ENCODE results near the gene RFXANK. TPM values are rescaled to one million over a fixed set of nuclear protein-coding genes. Genes with fewer than 3 reads are reported as not detected.

The RFXANK gene
- total and polyA plus RNA-seq, 9 of the 15 experiments (the other 6 are each of a cell fraction or from before 2014, with no cell fraction given) = 68.6 to 181 (median 150) TPM

GRCh38 chr19:19230999-19231398, 38.9 kb downstream of the RFXANK start:
- DNase-seq (ENCODE audit: extremely low read depth in 1 of 4, low spot score in 3 of 4) = no peak
- BruUV-seq (replicated peaks) = no TSS peak
- H3K27me3 ChIP-seq (ENCODE audit: control insufficient read depth in 2 of 2, insufficient read depth in 2 of 2, low read length in 2 of 2) = peaks cover 19 to 63% of the 10 kb centered on the region in 2 experiments; a peak in 4 of 5 replicates
- TF ChIP-seq EP300 (IDR thresholded peaks at IDR 0.05; ENCODE audit: low read length) (no peak), TFAP4 (CRISPR knock-in tag; IDR thresholded peaks at IDR 0.05; ENCODE audit: borderline replicate concordance) (no peak), ZNF146 (CRISPR knock-in tag; IDR thresholded peaks at IDR 0.05; ENCODE audit: unreplicated experiment) (no peak), FOXA1 (IDR thresholded peaks at IDR 0.05; ENCODE audit: borderline replicate concordance) (no peak), MCM3 (IDR thresholded peaks at IDR 0.05) (no peak), TAF1 (IDR thresholded peaks at IDR 0.05; ENCODE audit: control insufficient read depth, extremely low read depth, insufficient read depth, low read length, severe bottlenecking) (no peak), RBFOX2 (IDR thresholded peaks at IDR 0.05; ENCODE audit: low read depth, low read length) (no peak), MAFK (IDR thresholded peaks at IDR 0.05; ENCODE audit: low read length) (no peak), MYNN (IDR thresholded peaks at IDR 0.05) (no peak), MYNN (CRISPR knock-in tag; IDR thresholded peaks at IDR 0.05) (no peak), CTCF (IDR thresholded peaks at IDR 0.05 in 2 of 3, conservative IDR thresholded peaks at IDR 0.05 in 1 of 3; ENCODE audit: insufficient read depth in 2 of 3, low read depth in 1 of 3, low read length in 3 of 3) (no peak), STAT5B (CRISPR knock-in tag; IDR thresholded peaks at IDR 0.05) (no peak)
- TF ChIP-seq, protein P1, sequence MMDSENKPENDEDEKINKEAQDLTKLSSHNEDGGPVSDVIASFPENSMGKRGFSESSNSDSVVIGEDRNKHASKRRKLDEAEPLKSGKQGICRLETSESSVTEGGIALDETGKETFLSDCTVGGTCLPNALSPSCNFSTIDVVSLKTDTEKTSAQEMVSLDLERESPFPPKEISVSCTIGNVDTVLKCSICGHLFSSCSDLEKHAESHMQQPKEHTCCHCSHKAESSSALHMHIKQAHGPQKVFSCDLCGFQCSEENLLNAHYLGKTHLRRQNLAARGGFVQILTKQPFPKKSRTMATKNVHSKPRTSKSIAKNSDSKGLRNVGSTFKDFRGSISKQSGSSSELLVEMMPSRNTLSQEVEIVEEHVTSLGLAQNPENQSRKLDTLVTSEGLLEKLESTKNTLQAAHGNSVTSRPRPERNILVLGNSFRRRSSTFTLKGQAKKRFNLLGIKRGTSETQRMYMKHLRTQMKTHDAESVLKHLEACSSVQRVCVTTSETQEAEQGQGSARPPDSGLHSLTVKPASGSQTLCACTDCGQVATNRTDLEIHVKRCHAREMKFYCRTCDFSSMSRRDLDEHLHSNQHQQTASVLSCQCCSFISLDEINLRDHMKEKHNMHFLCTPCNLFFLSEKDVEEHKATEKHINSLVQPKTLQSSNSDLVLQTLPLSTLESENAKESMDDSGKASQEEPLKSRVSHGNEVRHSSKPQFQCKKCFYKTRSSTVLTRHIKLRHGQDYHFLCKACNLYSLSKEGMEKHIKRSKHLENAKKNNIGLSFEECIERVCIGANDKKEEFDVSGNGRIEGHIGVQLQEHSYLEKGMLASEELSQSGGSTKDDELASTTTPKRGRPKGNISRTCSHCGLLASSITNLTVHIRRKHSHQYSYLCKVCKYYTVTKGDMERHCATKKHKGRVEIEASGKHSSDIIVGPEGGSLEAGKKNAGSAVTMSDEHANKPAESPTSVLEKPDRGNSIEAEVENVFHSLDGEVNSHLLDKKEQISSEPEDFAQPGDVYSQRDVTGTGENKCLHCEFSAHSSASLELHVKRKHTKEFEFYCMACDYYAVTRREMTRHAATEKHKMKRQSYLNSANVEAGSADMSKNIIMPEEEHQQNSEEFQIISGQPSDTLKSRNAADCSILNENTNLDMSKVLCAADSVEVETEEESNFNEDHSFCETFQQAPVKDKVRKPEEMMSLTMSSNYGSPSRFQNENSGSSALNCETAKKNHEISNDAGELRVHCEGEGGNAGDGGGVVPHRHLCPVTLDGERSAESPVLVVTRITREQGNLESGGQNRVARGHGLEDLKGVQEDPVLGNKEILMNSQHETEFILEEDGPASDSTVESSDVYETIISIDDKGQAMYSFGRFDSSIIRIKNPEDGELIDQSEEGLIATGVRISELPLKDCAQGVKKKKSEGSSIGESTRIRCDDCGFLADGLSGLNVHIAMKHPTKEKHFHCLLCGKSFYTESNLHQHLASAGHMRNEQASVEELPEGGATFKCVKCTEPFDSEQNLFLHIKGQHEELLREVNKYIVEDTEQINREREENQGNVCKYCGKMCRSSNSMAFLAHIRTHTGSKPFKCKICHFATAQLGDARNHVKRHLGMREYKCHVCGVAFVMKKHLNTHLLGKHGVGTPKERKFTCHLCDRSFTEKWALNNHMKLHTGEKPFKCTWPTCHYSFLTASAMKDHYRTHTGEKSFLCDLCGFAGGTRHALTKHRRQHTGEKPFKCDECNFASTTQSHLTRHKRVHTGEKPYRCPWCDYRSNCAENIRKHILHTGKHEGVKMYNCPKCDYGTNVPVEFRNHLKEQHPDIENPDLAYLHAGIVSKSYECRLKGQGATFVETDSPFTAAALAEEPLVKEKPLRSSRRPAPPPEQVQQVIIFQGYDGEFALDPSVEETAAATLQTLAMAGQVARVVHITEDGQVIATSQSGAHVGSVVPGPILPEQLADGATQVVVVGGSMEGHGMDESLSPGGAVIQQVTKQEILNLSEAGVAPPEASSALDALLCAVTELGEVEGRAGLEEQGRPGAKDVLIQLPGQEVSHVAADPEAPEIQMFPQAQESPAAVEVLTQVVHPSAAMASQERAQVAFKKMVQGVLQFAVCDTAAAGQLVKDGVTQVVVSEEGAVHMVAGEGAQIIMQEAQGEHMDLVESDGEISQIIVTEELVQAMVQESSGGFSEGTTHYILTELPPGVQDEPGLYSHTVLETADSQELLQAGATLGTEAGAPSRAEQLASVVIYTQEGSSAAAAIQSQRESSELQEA (IDR thresholded peaks at IDR 0.05; ENCODE audit: low read depth) = no peak

More at GRCh38 chr19:19230999-19231398, 38.9 kb downstream of the RFXANK start:
- Histone ChIP-seq H3K27ac (ENCODE audit: extremely low read depth, low read depth, low read length) (no peak overlapping the region), H2AFZ (ENCODE audit: low read depth, low read length) (no peak overlapping the region), H3K9ac (ENCODE audit: insufficient read depth in 1 of 2, low read depth in 2 of 2, low read length in 2 of 2) (no peak overlapping the region), H3K36me3 (ENCODE audit: control insufficient read depth, insufficient read depth, low read length) (no peaks in the 10 kb centered on the region), H3K4me1 (replicated peaks in 1 of 2; ENCODE audit: control insufficient read depth in 2 of 2, insufficient read depth in 2 of 2, low read length in 2 of 2) (peaks cover 0 to 15% of the 10 kb centered on the region in 2 experiments; a peak in 3 of 5 replicates), H3K9me3 (replicated peaks; ENCODE audit: control insufficient read depth, insufficient read depth, low read depth, low read length) (peaks cover 10% of the 10 kb centered on the region), H4K20me1 (replicated peaks; ENCODE audit: control insufficient read depth, insufficient read depth, low read length) (peaks cover 4% of the 10 kb centered on the region; the same call in 1 of the 2 replicates), H3K4me3 (no peak overlapping the region), H3K79me2 (ENCODE audit: control insufficient read depth, insufficient read depth, low read length) (no peaks in the 10 kb centered on the region), H3K4me2 (ENCODE audit: insufficient read depth, low read length) (no peak overlapping the region), H3K9me1 (ENCODE audit: control insufficient read depth, insufficient read depth, low read length) (no peaks in the 10 kb centered on the region)
- in situ Hi-C loops (cut with MboI) (no loop called here), intact Hi-C loops (cut with micrococcal nuclease) (no loop called here)
- CTCF ChIA-PET (ENCODE audit: low intra/inter-chr PET ratio) = no interaction called here
- POLR2A ChIA-PET = no interaction called here
- ATAC-seq (peak; percentile 17), FAIRE-seq (no peak)
- 7% methylated on average over 8 of the region's 9 CpGs for WGBS (ENCODE audit: insufficient coverage, low coverage, missing lambda C conversion rate)

Measured in K562 (cell line).